Measurements from ENCODE around the gene GAS2L3.

Gene GAS2L3

DNA sequence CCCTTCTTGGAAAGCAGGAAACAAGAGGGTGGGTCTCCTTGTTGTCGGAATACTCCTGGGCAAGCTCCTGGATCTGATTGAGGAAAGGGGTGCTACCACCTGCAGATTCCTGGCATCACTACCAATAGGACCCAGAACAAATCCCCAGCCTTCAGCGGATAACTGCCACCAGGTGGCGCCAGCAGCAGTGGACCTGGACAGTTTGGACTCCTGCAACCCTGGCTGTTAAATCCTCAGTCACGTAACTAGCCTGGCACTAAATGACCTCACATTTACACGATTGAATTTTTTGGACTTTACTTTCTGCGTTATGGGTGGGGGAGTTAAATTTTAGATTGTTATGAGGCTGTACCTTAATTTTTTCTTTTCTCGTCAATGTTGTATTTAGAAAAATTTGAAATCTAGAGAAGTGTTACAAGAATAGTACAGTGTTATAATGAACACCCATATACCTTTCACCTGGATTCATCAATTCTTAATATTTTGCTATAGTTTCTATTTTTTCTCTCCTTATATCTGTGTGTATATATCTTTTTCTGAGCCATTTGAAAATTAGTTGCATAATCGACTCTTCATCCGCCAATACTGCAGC, 95.6 kb downstream of the GAS2L3 start:
- peak; percentile 19 for DNase-seq

DNA sequence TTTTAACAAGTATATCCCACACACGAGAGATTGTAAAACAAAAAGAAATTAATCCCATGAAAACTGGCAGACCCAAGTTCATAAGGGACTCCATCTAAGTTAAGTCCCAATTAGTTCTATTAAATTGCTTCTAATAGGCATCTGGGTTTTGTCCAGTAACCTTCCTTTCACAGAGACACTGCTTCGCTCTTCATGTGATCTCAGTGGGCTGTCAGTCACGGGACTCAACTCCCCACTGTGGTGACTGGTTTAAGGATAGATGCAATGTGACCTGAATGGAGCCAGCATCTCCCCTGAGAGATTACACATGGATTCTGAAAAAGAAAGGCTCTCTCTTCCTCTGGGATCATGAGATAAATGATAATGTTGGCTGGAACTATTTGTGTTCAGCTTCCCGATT, 96.4 kb downstream of the GAS2L3 start:
- DNase-seq = no peak

DNA sequence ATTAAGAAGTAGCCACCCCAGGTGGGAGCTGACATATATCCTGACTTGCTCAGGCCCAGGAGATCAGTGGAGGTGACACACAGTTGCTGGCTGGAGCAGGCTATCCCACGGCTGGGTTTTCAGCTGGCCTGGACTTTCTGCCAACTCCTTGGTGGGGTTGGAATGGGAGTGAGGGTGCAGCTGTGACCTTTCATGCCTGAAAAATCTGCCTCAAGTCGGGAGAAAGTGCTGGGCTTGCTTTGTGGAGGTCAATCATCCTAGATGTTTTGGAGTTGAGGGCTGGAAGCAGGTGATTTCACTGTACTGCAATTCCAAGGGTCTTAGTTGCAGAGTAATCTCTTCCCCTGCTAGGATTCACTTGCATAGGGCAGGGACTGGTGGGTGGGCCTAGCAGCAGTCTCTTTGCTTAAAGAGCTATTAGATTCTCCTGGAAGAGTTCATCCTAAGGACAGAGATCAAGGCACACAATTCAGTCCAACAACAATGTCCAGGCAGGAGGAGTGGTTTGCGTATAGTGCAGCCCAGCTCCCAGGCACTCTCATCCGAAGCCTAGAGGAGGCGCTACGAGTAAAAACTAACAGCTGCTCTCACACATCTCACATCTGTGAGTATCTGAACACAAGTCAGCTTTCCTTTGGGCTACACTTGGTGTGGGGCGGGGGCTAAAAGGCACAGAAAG, 98.1 kb downstream of the GAS2L3 start:
- no peak for DNase-seq

DNA sequence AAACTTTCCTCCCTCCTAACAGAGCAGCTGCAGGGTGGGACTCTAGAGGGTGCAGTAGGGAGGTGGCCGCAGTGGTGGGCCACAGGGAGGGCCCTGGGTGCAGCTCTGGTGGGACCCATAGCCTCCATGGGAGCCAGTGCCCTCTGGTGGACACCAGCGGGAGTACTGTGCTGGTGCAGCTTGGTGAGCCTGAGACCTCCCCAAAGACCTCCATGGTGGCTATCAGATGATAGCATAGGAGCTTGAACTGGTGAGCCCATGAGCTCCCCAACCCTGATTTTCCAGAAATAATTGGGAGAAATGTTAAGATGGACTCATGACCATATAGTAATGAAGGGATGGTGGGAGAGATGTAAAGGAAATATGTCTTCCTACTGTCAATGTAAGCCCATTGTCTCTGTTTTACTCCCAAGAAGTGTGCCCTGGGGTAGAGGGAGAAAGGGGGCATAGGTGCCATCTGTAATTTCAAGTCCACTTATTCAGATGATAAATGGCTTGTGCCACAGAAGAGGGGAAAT, 98.7 kb downstream of the GAS2L3 start:
- peak; percentile 10 for DNase-seq

GRCh38 chr12:100674036-100674888, 100.8 kb downstream of the GAS2L3 start:
- no peak for DNase-seq
